Measurements from ENCODE around the gene VAV3.

- TF ChIP-seq EZH2 (IDR thresholded peaks at IDR 0.05; ENCODE audit: insufficient read depth, poor library complexity, severe bottlenecking) (no peak), EZH2phosphoT487 (IDR thresholded peaks at IDR 0.05; ENCODE audit: insufficient read depth, low read depth) (no peak)
These were observed 438.3 kb downstream of the VAV3 start for GRCh38 chr1:107526524-107527198.
